ENCODE measurements around the gene HOXA13.

The HOXA13 gene

GRCh38 chr7:27157702-27158431 is 42.0 kb downstream of the HOXA13 start:
- no peak for DNase-seq

- DNase-seq = no peak
Observed at GRCh38 chr7:27156916-27157701, 42.8 kb downstream of the HOXA13 start.

- DNase-seq = no peak
Observed at GRCh38 chr7:27156508-27156898, 43.4 kb downstream of the HOXA13 start, which contains the start of gene HOXA7. TSS of gene HOXA7 (minus strand) at chr7:27156675. CDS start at chr7:27156545, 130 bp downstream.

GRCh38 chr7:27155816-27156507 is 43.9 kb downstream of the HOXA13 start:
- no peak for DNase-seq

GRCh38 chr7:27154901-27155815 is 44.7 kb downstream of the HOXA13 start:
- peak; percentile 62 for DNase-seq

- DNase-seq = no peak
Observed at GRCh38 chr7:27154369-27154768, 45.5 kb downstream of the HOXA13 start.

- no peak for DNase-seq
Observed at GRCh38 chr7:27153526-27153925, 46.4 kb downstream of the HOXA13 start.

- no peak for DNase-seq
Observed at GRCh38 chr7:27152816-27153442, 47.0 kb downstream of the HOXA13 start.

GRCh38 chr7:27151931-27152815 is 47.7 kb downstream of the HOXA13 start, which contains the start of gene HOXA3:
TSS of gene HOXA3 (minus strand) at chr7:27152583. CDS start at chr7:27110640, 41,943 bp downstream.
- no peak for DNase-seq

GRCh38 chr7:27151341-27151930 is 48.5 kb downstream of the HOXA13 start:
- DNase-seq = no peak

GRCh38 chr7:27150568-27151340 is 49.1 kb downstream of the HOXA13 start:
- DNase-seq = peak; percentile 77

- no peak for DNase-seq
Observed at GRCh38 chr7:27149842-27150567, 49.9 kb downstream of the HOXA13 start.

GRCh38 chr7:27148756-27149641 is 50.9 kb downstream of the HOXA13 start:
- no peak for DNase-seq

- DNase-seq = no peak
Observed at GRCh38 chr7:27148031-27148755, 51.7 kb downstream of the HOXA13 start.

GRCh38 chr7:27147199-27148030 is 52.5 kb downstream of the HOXA13 start, which contains the start of gene HOXA6:
TSS of gene HOXA6 (minus strand) at chr7:27147774. CDS start at chr7:27147749, 25 bp downstream.
- no peak for DNase-seq

Data from activated CD4-positive, alpha-beta T cell treated with anti-CD3 and anti-CD28 coated beads for 48 hours (primary cell).